ENCODE measurements around the gene DAGLA. TPM values are rescaled to one million over a fixed set of nuclear protein-coding genes. Genes with fewer than 3 reads are reported as not detected.

DAGLA gene
- total RNA-seq, 4 donors from 2014 or later = 11.9 to 31.4 (median 17.0) TPM

- H3K27ac ChIP-seq = no peak overlapping the region
- peaks cover 0 to 20% (median 16%) of the 10 kb centered on the region in 4 donors for H3K4me1 ChIP-seq
- no peaks in the 10 kb centered on the region for H3K36me3 ChIP-seq
- no peak for DNase-seq
- H3K4me3 ChIP-seq = no peak overlapping the region
- H3K9me3 ChIP-seq = no peaks in the 10 kb centered on the region
- 81% methylated on average over 7 of the region's 7 CpGs; no CpG with 5 or more reads in 1 of the 2 donors for WGBS, 2 donors (ENCODE audit: low coverage in 1 of 2)
- TF ChIP-seq POLR2A (IDR thresholded peaks at IDR 0.05) (no peak), EP300 (IDR thresholded peaks at IDR 0.05; ENCODE audit: low read depth) (no peak), CTCF (IDR thresholded peaks at IDR 0.05) (no peak), POLR2AphosphoS5 (IDR thresholded peaks at IDR 0.05) (no peak)
- no peaks in the 10 kb centered on the region for H3K27me3 ChIP-seq
- in situ Hi-C loops (cut with MboI; ENCODE audit: low pct_ligation_motif_present in 1 of 4, low pct_unique_long_range_greater_than_20kb in 1 of 4, low sequenced_read_pairs in 3 of 4) (no loop called here), intact Hi-C loops (cut with DNase I; ENCODE audit: low total_unique reads) (no loop called here)
These were observed 29.8 kb downstream of the DAGLA start for GRCh38 chr11:61710019-61710418.

GRCh38 chr11:61711037-61711436 lies 30.8 kb downstream of the DAGLA start:
- no peaks in the 10 kb centered on the region for H3K36me3 ChIP-seq
- intact Hi-C loops (cut with DNase I; ENCODE audit: low total_unique reads) (no loop called here), in situ Hi-C loops (cut with MboI; ENCODE audit: low pct_ligation_motif_present in 1 of 4, low pct_unique_long_range_greater_than_20kb in 1 of 4, low sequenced_read_pairs in 3 of 4) (no loop called here)
- peaks cover 0 to 24% (median 17%) of the 10 kb centered on the region in 4 donors for H3K4me1 ChIP-seq
- H3K27me3 ChIP-seq = no peaks in the 10 kb centered on the region
- H3K9me3 ChIP-seq = no peaks in the 10 kb centered on the region
- DNase-seq = no peak
- no peak for TF ChIP-seq EP300 (IDR thresholded peaks at IDR 0.05; ENCODE audit: low read depth)
- no peak for TF ChIP-seq CTCF (IDR thresholded peaks at IDR 0.05)
- no peak for TF ChIP-seq POLR2A (IDR thresholded peaks at IDR 0.05)
- TF ChIP-seq POLR2AphosphoS5 (IDR thresholded peaks at IDR 0.05) = no peak
- WGBS, 2 donors (ENCODE audit: low coverage in 1 of 2) = 76 to 93% methylated on average over 6 to 14 of the region's 14 CpGs
- H3K4me3 ChIP-seq = no peak overlapping the region
- no peak overlapping the region for H3K27ac ChIP-seq

- Histone ChIP-seq H3K27me3 (no peaks in the 10 kb centered on the region), H3K36me3 (no peaks in the 10 kb centered on the region), H3K4me1 (peaks cover 0 to 26% (median 20%) of the 10 kb centered on the region in 4 donors), H3K9me3 (no peaks in the 10 kb centered on the region), H3K27ac (no peak overlapping the region), H3K4me3 (no peak overlapping the region)
- 72% methylated on average over 6 of the region's 6 CpGs; no CpG with 5 or more reads in 1 of the 2 donors for WGBS, 2 donors (ENCODE audit: low coverage in 1 of 2)
- intact Hi-C loops (cut with DNase I; ENCODE audit: low total_unique reads) (no loop called here), in situ Hi-C loops (cut with MboI; ENCODE audit: low pct_ligation_motif_present in 1 of 4, low pct_unique_long_range_greater_than_20kb in 1 of 4, low sequenced_read_pairs in 3 of 4) (no loop called here)
- TF ChIP-seq EP300 (IDR thresholded peaks at IDR 0.05; ENCODE audit: low read depth) (no peak), CTCF (IDR thresholded peaks at IDR 0.05) (no peak), POLR2AphosphoS5 (IDR thresholded peaks at IDR 0.05) (no peak)
- no peak for DNase-seq
These were observed 31.3 kb downstream of the DAGLA start for GRCh38 chr11:61711498-61711897.

GRCh38 chr11:61712314-61712713 lies 32.1 kb downstream of the DAGLA start:
- TF ChIP-seq EP300 (IDR thresholded peaks at IDR 0.05; ENCODE audit: low read depth) (no peak), POLR2A (IDR thresholded peaks at IDR 0.05) (no peak), POLR2AphosphoS5 (IDR thresholded peaks at IDR 0.05) (no peak), CTCF (IDR thresholded peaks at IDR 0.05) (no peak)
- WGBS, 2 donors (ENCODE audit: low coverage in 1 of 2) = 88% methylated on average over 12 of the region's 12 CpGs; no CpG with 5 or more reads in 1 of the 2 donors
- in situ Hi-C loops (cut with MboI; ENCODE audit: low pct_ligation_motif_present in 1 of 4, low pct_unique_long_range_greater_than_20kb in 1 of 4, low sequenced_read_pairs in 3 of 4) = no loop called here
- Histone ChIP-seq H3K27ac (no peak overlapping the region), H3K4me3 (no peak overlapping the region), H3K27me3 (no peaks in the 10 kb centered on the region), H3K9me3 (no peaks in the 10 kb centered on the region), H3K4me1 (peaks cover 0 to 25% (median 19%) of the 10 kb centered on the region in 4 donors), H3K36me3 (no peaks in the 10 kb centered on the region)
- DNase-seq = no peak
- intact Hi-C loops (cut with DNase I; ENCODE audit: low total_unique reads) = no loop called here
